Common myeloid progenitor, CD34-positive (primary cell): ENCODE data around the gene CPT1B.
A peak's percentile ranks its signal among the peaks of the same experiment; 100 is the strongest.
"Not testable (repeated sequence)": the region's sequence is repeated elsewhere in the genome, so short reads cannot be mapped to it uniquely, and the experiment has no call there.

Experiments
- CTCF ChIA-PET: fragments of 350-600 bp; sonication (Branson Sonifier 250); formaldehyde crosslinking; loops from one replicate; lab custom pipeline; 2021; ENCODE audit warnings: antibody characterized with exemption; lab: Charles Lee
- POLR2A ChIA-PET: fragments of 350-600 bp; sonication (Branson Sonifier 250); formaldehyde crosslinking; loops from one replicate; lab custom pipeline; 2021; ENCODE audit warnings: antibody characterized with exemption; lab: Charles Lee
- DNase-seq, 3 donors: peaks; one replicate each; pipeline versions ENCODE4 v3.0.0 to v3.0.0-alpha.2; 2013
- H3K27ac ChIP-seq, 2 experiments: 1 replicate in 1 of 2; 2 replicates in 1 of 2; pipeline ENCODE4 v1.7.0; 2013; ENCODE audit warnings: inconsistent platforms in 2 of 2, low read length in 2 of 2, mild to moderate bottlenecking in 2 of 2, low read depth in 1 of 2, moderate library complexity in 1 of 2; ENCODE audit not compliant: severe bottlenecking in 2 of 2, insufficient read depth in 1 of 2, poor library complexity in 1 of 2
- H3K27me3 ChIP-seq, 5 experiments: replicated peaks in 2 of 5; 1 replicate in 3 of 5; 2 replicates in 2 of 5; pipeline versions ENCODE4 v1.6.1 to v1.7.0; 2013; ENCODE audit warnings: low read length in 4 of 5, mild to moderate bottlenecking in 2 of 5, moderate library complexity in 2 of 5, inconsistent platforms in 1 of 5; ENCODE audit not compliant: insufficient read depth in 5 of 5, control insufficient read depth in 4 of 5
- H3K36me3 ChIP-seq, 4 experiments: 1 replicate in 2 of 4; 2 replicates in 2 of 4; pipeline versions ENCODE4 v1.6.1 to v1.7.0; 2013; ENCODE audit warnings: low read length in 3 of 4, control low read depth in 1 of 4, mild to moderate bottlenecking in 1 of 4; ENCODE audit not compliant: control insufficient read depth in 4 of 4, insufficient read depth in 4 of 4
- H3K4me1 ChIP-seq, 4 experiments: 1 replicate in 3 of 4; 2 replicates in 1 of 4; pipeline versions ENCODE4 v1.6.1 to v1.7.1; 2013; ENCODE audit warnings: low read length in 3 of 4, mild to moderate bottlenecking in 3 of 4, control low read depth in 1 of 4, inconsistent platforms in 1 of 4, moderate library complexity in 1 of 4; ENCODE audit not compliant: control insufficient read depth in 4 of 4, insufficient read depth in 4 of 4; ENCODE audit errors: control extremely low read depth in 1 of 4
- H3K4me3 ChIP-seq, 7 experiments: 1 replicate in 4 of 7; 2 replicates in 3 of 7; pipeline versions ENCODE4 v1.5.1 to v1.7.0; 2013; ENCODE audit warnings: mild to moderate bottlenecking in 7 of 7, low read length in 6 of 7, moderate library complexity in 6 of 7, inconsistent platforms in 2 of 7, low read depth in 2 of 7, control low read depth in 1 of 7; ENCODE audit not compliant: insufficient read depth in 4 of 7, control insufficient read depth in 1 of 7; ENCODE audit errors: extremely low read depth in 1 of 7
- H3K9me3 ChIP-seq, 5 experiments: 1 replicate in 4 of 5; 2 replicates in 1 of 5; pipeline versions ENCODE4 v1.6.1 to v1.7.1; 2013; ENCODE audit warnings: low read length in 4 of 5, mild to moderate bottlenecking in 2 of 5, inconsistent platforms in 1 of 5, low read depth in 1 of 5, moderate library complexity in 1 of 5; ENCODE audit not compliant: control insufficient read depth in 4 of 5, insufficient read depth in 2 of 5; ENCODE audit errors: control extremely low read depth in 1 of 5
- WGBS: methylation state at CpG from one replicate; pipeline ENCODE4 v1.1.5; 2013; ENCODE audit not compliant: insufficient coverage; 5-methylcytosine and 5-hydroxymethylcytosine counted together

The CPT1B gene

DNA sequence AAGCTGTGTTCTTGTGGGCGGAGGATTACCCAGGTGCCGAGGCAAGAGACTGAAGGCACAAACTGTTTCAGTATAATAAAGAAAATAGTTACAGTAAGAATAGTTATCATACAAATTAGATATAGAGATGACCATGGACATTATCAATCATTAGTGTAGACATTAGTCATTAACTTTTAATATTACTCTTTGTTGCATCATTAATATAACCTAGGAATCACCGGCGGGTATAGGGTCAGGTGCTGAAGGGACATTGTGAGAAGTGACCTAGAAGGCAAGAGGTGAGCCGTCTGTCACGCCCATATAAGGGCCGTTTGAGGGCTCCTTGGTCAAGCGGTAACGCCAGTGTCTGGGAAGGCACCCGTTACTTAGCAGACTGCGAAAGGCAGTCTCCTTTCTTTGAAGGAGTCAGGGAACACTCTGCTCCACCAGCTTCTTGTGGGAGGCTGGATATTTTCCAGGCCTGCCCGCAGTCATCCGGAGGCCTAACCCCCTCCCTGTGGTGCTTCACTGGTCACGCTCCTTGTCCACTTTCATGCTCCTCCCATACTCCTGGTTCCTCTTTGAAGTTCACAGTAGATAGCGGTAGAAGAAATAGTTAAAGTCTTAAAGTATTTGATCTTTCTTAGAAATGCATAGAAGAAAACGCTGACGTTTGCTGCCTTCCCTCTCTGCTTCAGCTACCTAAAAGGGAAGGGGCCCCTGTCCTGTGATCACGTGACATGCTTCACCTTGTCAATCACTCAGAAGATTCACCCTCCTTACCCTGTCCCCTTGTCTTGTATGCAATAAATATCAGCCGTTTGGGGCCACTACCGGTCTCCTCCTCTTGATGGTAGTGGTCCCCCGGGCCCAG, 44.1 kb downstream of the CPT1B start:
- Histone ChIP-seq H3K4me1 (peaks cover 4 to 53% (median 50%) of the 10 kb centered on the region in 4 experiments), H3K27ac (peak overlapping the region in 1 of 2 experiments; percentile 58), H3K27me3 (peaks cover 0 to 38% (median 3%) of the 10 kb centered on the region in 5 experiments)
- POLR2A ChIA-PET, DNase-seq, H3K4me3 ChIP-seq, H3K36me3 ChIP-seq, H3K9me3 ChIP-seq: not testable (repeated sequence)
- 79% methylated on average over 11 of the region's 21 CpGs for WGBS
- CTCF ChIA-PET, result interaction anchor here (0.8 kb wide), 1 partner anchor 8 kb away, joined by 4 read pairs; no protein-coding TSS in a partner anchor

DNA sequence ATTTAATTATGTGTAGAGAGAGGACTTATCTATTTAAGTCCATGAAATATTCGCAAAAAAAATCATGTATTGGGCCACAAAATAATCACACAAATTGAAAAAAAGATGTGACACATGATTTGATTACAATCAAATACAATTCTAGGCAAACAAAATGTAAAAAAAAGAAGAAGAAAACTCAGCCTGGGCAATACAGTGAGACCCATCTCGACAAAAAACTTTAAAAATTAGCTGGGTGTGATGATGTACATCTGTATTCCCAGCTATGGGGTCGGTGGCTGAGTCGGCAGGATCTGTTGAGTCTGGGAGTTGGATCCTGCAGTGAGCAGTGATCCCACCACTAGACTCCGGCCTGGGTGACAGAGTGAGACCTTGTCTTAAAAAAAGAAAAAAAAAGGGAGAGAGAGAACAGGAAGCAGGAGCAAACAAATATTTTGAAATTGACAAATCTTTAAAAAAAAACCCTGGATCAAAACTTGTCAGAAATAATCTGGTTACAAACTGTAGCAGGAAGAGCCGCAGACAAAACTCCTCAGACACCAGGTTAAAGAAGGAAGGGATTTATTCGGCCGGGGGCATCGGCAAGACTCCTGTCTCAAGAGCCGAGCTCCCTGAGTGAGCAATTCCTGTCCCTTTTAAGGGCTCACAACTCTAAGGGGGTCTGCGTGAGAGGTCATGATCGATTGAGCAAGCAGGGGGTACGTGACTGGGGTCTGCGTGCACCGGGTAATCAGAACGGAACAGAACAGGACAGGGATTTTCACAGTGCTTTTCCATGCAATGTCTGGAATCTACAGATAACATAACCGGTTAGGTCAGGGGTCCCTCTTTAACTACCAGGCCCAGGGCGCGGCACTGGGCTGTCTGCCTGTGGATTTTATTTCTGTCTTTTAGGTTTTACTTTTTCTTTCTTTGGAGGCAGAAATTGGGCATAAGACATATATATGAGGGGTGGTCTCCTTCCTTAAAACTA, 45.1 kb downstream of the CPT1B start:
- no peaks in the 10 kb centered on the region for H3K9me3 ChIP-seq
- H3K36me3 ChIP-seq, result no peaks in the 10 kb centered on the region
- H3K27me3 ChIP-seq, result peaks cover 0 to 41% (median 3%) of the 10 kb centered on the region in 5 experiments
- peaks cover 2 to 54% (median 43%) of the 10 kb centered on the region in 4 experiments for H3K4me1 ChIP-seq
- DNase-seq, result no peak
- ChIA-PET POLR2A (no interaction called here), CTCF (interaction anchor here (1.3 kb wide), 1 partner anchor 10 kb away, joined by 3 read pairs; no protein-coding TSS in a partner anchor)
- 95% methylated on average over 14 of the region's 19 CpGs for WGBS
- peak overlapping the region in 1 of 2 experiments; percentile 43 for H3K27ac ChIP-seq
- H3K4me3 ChIP-seq, result peak overlapping the region in 2 of 7 experiments; percentile 62 to 86

DNA sequence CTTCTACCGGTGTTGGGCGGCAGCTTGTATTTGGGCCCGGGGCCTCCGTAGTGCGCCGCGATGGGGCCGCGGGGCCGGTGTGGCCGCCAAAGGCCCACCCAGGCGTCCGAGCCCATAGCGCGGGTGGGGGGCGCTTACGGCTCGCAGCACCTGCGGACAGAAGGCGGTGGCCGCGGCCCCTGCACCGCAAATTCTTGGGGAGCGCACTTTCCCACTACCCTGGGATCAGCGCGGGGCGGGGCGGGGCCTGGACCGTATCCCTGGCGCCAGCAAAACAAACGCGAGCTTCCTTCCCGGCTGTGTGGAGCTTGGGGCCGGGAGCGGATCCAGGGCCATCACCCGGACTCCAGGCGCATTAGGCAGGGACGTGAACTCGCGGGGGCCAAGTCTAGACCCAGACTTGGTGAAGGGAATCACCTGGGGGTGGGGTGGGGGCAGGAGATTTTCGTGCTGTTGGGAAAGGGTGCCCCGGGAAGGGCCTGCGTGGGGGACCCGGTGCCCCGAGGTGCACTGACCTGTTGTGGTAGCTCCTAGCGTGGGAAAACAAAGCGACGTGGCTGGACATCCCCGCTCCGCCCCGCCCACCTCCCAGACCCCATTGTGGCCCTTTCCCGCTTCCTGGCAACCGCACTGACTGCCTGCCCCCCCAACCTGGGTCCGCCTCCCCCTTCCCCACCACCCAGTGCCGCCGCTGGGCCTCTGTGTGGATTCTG, 46.1 kb downstream of the CPT1B start:
- ChIA-PET CTCF (interaction anchor here (1.3 kb wide), 1 partner anchor 9 kb away, joined by 3 read pairs; no protein-coding TSS in a partner anchor), POLR2A (interaction anchor here (0.5 to 0.9 kb wide), 2 partner anchors 16 to 505 kb away, joined by 3 to 4 read pairs; no protein-coding TSS in a partner anchor)
- no peak for DNase-seq
- Histone ChIP-seq H3K36me3 (no peaks in the 10 kb centered on the region), H3K4me1 (peaks cover 0 to 60% (median 48%) of the 10 kb centered on the region in 4 experiments), H3K27me3 (peaks cover 0 to 41% (median 3%) of the 10 kb centered on the region in 5 experiments), H3K27ac (no peak overlapping the region), H3K4me3 (peak overlapping the region; percentile 37 to 86 (median 66)), H3K9me3 (no peaks in the 10 kb centered on the region)
- under 1% methylated on average over 41 of the region's 56 CpGs for WGBS

DNA sequence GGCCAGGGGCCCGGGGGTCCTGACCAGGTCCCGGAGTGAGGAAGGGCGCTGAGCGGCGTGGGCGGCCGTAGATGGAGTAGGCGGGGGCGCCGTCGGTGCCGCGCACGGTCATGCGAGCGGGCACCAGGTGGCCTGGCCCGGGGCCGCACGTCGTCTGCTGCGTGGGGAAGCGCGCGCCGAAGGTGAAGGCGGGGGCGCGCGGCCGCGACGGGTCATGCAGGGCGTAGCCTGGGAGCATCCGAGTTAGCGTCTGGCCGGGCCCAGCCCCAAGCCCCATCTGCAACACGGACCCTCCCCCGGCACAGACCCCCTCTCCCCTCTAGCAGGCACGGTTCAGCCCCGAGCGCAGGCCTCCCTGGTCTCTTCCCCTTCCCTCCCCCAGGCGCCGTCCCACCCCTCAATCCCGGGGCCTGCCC, 46.7 kb downstream of the CPT1B start:
- H3K27ac ChIP-seq, result peak overlapping the region in 1 of 2 experiments; percentile 83
- 0% methylated on average over 34 of the region's 44 CpGs for WGBS
- POLR2A ChIA-PET, result interaction anchor here (0.5 to 0.9 kb wide), 2 partner anchors 17 to 504 kb away, joined by 3 to 4 read pairs; no protein-coding TSS in a partner anchor
- peaks cover 0 to 41% (median 3%) of the 10 kb centered on the region in 5 experiments for H3K27me3 ChIP-seq
- no peaks in the 10 kb centered on the region for H3K9me3 ChIP-seq
- no peaks in the 10 kb centered on the region for H3K36me3 ChIP-seq
- peaks cover 0 to 66% (median 53%) of the 10 kb centered on the region in 4 experiments for H3K4me1 ChIP-seq
- CTCF ChIA-PET, result no interaction called here
- DNase-seq, result peak; percentile 32 to 74 (median 73)
- H3K4me3 ChIP-seq, result peak overlapping the region; percentile 37 to 86 (median 66)

DNA sequence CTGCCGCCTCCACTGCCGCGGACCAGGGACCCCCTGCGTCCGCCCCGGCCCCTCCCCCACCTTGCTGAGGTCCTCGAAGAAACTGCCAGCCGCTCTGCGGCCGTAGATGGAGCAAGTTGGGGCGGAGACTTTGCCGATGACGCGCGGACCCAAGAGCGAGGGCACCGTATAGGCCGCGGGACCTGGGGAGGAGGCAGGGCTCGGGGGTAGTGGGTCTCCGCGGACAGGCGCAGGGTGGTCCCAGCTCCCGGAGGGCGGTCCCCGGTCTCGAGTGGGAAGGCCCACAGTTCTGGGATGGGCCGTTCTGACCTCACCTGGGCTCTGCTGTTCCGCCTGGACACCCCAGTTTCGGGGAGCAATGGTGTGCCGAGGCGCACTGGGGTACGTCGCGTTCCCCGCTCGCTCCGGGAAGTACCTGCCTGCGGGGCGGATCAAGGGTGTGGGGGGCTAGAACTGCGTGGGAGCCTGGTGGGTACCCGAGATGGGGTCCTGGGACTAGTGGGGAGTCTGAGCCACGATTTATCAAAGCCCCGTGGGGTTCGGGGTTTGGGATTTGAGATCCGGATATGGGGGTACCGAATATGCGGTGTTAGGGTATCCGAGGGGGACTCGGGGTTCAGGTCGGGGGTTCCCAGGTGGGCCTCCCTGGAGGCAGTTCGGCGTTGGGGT, 47.2 kb downstream of the CPT1B start:
- Histone ChIP-seq H3K27me3 (peaks cover 0 to 41% (median 3%) of the 10 kb centered on the region in 5 experiments), H3K27ac (peak overlapping the region in 1 of 2 experiments; percentile 83), H3K9me3 (no peaks in the 10 kb centered on the region), H3K36me3 (no peaks in the 10 kb centered on the region), H3K4me3 (peak overlapping the region; percentile 37 to 86 (median 66)), H3K4me1 (peaks cover 0 to 71% (median 57%) of the 10 kb centered on the region in 4 experiments)
- DNase-seq, result peak; percentile 71 to 87 (median 84)
- ChIA-PET CTCF (no interaction called here), POLR2A (no interaction called here)
- whole genome bisulfite sequencing, result under 1% methylated on average over 45 of the region's 53 CpGs

DNA sequence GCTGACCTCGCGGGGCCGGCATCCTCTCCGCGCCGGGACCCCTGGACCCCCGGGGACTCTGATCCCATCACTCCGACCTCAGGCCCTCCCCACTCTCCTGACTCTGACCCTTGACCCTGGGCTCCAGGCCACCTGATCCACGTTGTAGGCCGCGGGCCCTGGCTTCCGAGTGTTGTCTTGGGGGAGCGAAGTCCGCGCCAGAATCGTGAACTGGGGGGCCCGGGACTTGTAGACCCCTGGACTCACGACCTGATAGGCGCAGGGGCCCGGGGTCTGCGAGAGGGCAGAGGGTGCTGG, 47.7 kb downstream of the CPT1B start:
- Histone ChIP-seq H3K27ac (no peak overlapping the region), H3K4me1 (peaks cover 0 to 73% (median 57%) of the 10 kb centered on the region in 4 experiments), H3K4me3 (peak overlapping the region; percentile 32 to 86 (median 66)), H3K36me3 (no peaks in the 10 kb centered on the region), H3K27me3 (peaks cover 0 to 41% (median 3%) of the 10 kb centered on the region in 5 experiments), H3K9me3 (no peaks in the 10 kb centered on the region)
- CTCF ChIA-PET, result no interaction called here
- POLR2A ChIA-PET, result interaction anchor here (0.7 kb wide), 1 partner anchor 20 kb away, joined by 3 read pairs; no protein-coding TSS in a partner anchor
- peak in 1 of 3 donors; percentile 48 for DNase-seq
- 4% methylated on average over 16 of the region's 21 CpGs for WGBS
